Neural cell (in vitro differentiated cells): ENCODE results near the gene TFB2M. TPM values are rescaled to one million over a fixed set of nuclear protein-coding genes. Genes with fewer than 3 reads are reported as not detected.

Source experiments
- H2AFZ ChIP-seq: fragments of 200-600, 300-800 bp; sonication (generic), shearing (Covaris generic); 2 replicates; pipeline ENCODE4 v1.6.0; 2014; ENCODE audit warnings: low read depth, mild to moderate bottlenecking, antibody characterized with exemption, low read length, moderate library complexity
- H3F3A ChIP-seq: fragments of 200-600 bp; shearing (Covaris generic); 2 replicates; pipeline ENCODE4 v1.6.1; 2016; ENCODE audit warnings: mild to moderate bottlenecking, moderate library complexity, mixed read lengths, antibody characterized with exemption, low read length; ENCODE audit not compliant: insufficient read depth, poor library complexity, severe bottlenecking
- H3K27ac ChIP-seq: fragments of 200-600, 300-800 bp; sonication (generic), shearing (Covaris generic); 2 replicates; pipeline ENCODE4 v1.5.1; 2014; ENCODE audit warnings: mild to moderate bottlenecking, low read length, moderate library complexity
- H3K27me3 ChIP-seq: fragments of 300-800, 200-600 bp; sonication (generic), shearing (Covaris generic); 2 replicates; pipeline ENCODE4 v1.6.0; 2014; ENCODE audit warnings: mild to moderate bottlenecking, low read depth, low read length, moderate library complexity; ENCODE audit not compliant: insufficient read depth
- H3K36me3 ChIP-seq: fragments of 300-800, 200-600 bp; sonication (generic), shearing (Covaris generic); 2 replicates; pipeline ENCODE4 v1.5.1; 2014; ENCODE audit warnings: mild to moderate bottlenecking, antibody characterized with exemption, low read length, moderate library complexity; ENCODE audit not compliant: insufficient read depth
- H3K4me2 ChIP-seq: fragments of 300-800, 200-600 bp; sonication (generic), shearing (Covaris generic); 2 replicates; pipeline ENCODE4 v1.6.0; 2014; ENCODE audit warnings: mild to moderate bottlenecking, low read length
- H3K4me3 ChIP-seq: fragments of 300-800, 200-600 bp; sonication (generic), shearing (Covaris generic); 2 replicates; pipeline ENCODE4 v1.5.1; 2014; ENCODE audit warnings: mild to moderate bottlenecking, low read length, moderate library complexity
- H3K79me2 ChIP-seq: fragments of 200-600 bp; shearing (Covaris generic); replicated peaks from 2 replicates; pipeline ENCODE4 v1.6.0; 2014; ENCODE audit warnings: mild to moderate bottlenecking, low read length, moderate library complexity; ENCODE audit not compliant: insufficient read depth
- H3K9ac ChIP-seq: fragments of 300-800, 200-600 bp; sonication (generic), shearing (Covaris generic); 2 replicates; pipeline ENCODE4 v1.6.1; 2016; ENCODE audit warnings: mild to moderate bottlenecking, low read length, mixed read lengths
- H3K9me2 ChIP-seq: fragments of 200-600 bp; shearing (Covaris generic); 2 replicates; pipeline ENCODE4 v1.6.1; 2016; ENCODE audit warnings: mild to moderate bottlenecking, low read length, mixed read lengths; ENCODE audit not compliant: insufficient read depth
- H3K9me3 ChIP-seq: fragments of 200-600, 300-800 bp; sonication (generic), shearing (Covaris generic); 2 replicates; pipeline ENCODE4 v1.6.1; 2016; ENCODE audit warnings: mild to moderate bottlenecking, mixed run types, low read length, moderate library complexity, mixed read lengths
- H4K20me1 ChIP-seq: fragments of 200-600 bp; shearing (Covaris generic); 2 replicates; pipeline ENCODE4 v1.6.1; 2016; ENCODE audit warnings: mild to moderate bottlenecking, mixed run types; ENCODE audit not compliant: insufficient read depth
- EP300 ChIP-seq: fragments of 450-650 bp; conservative IDR thresholded peaks from 2 replicates; pipeline ENCODE4 v1.6.1; 2014; ENCODE audit warnings: antibody characterized with exemption, mild to moderate bottlenecking, moderate library complexity; ENCODE audit not compliant: poor library complexity, severe bottlenecking
- EZH2 ChIP-seq: fragments of 200-600, 300-800 bp; shearing (Covaris generic), sonication (generic); IDR thresholded peaks from 2 replicates; pipeline ENCODE4 v1.6.1; 2014; ENCODE audit warnings: antibody characterized with exemption, low read length, borderline replicate concordance, mild to moderate bottlenecking; ENCODE audit not compliant: insufficient read depth, poor library complexity, severe bottlenecking
- MXI1 ChIP-seq: fragments of 450-650 bp; conservative IDR thresholded peaks from 2 replicates; pipeline ENCODE4 v1.6.1; 2014; ENCODE audit warnings: antibody characterized with exemption, mild to moderate bottlenecking; ENCODE audit not compliant: poor library complexity, severe bottlenecking
- POLR2AphosphoS5 ChIP-seq: IDR thresholded peaks from 2 replicates; pipeline ENCODE4 v1.6.1; 2012
- RAD21 ChIP-seq: fragments of 450-650 bp; conservative IDR thresholded peaks from 2 replicates; pipeline ENCODE4 v1.6.1; 2014; ENCODE audit warnings: antibody characterized with exemption, mild to moderate bottlenecking, moderate library complexity
- REST ChIP-seq: IDR thresholded peaks from 2 replicates; pipeline ENCODE4 v1.6.1; 2012; ENCODE audit warnings: borderline replicate concordance
- SMC3 ChIP-seq: fragments of 450-650 bp; conservative IDR thresholded peaks from 2 replicates; pipeline ENCODE4 v1.6.1; 2014; ENCODE audit warnings: antibody characterized with exemption, mild to moderate bottlenecking, moderate library complexity; ENCODE audit not compliant: poor library complexity
- TAF1 ChIP-seq: IDR thresholded peaks from 2 replicates; pipeline ENCODE4 v1.6.1; 2012; ENCODE audit warnings: low read depth
- polyA plus RNA-seq: library from polyadenylated mRNA; depleted of rRNA; stranded (reverse); fragments of >200 nt; gene quantifications from 2 replicates; pipeline ENCODE4 v1.2.3, GENCODE V29; 2014
- TF ChIP-seq, protein P1 (sequence below): fragments of 450-650 bp; IDR thresholded peaks from 2 replicates; pipeline ENCODE4 v1.5.1; 2014; ENCODE audit warnings: antibody characterized with exemption, mild to moderate bottlenecking, moderate library complexity; ENCODE audit not compliant: poor library complexity, severe bottlenecking

TFB2M gene
- polyA plus RNA-seq, 1 donor from 2014 or later, result 19.2 TPM

DNA sequence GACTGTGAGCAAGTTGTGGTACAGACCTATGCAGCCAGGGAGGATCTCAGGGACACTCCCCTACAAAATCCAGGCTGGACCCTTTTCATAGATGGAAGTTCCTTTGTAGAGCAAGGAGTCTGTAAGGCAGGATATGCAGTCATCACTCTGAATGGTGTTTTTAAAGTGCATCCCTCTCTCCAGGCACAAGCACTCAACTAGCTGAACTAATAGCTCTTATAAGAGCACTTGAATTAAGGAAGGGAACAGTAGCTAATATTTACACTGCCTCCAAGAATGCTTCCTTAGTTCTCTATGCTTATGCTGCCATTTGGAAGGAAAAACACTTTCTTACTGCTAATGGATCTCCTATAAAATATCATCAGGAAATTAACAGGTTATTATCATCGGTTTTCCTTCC is 31.9 kb downstream of the TFB2M start:
- H3K27ac ChIP-seq, result no peak overlapping the region
- TF ChIP-seq EP300, result no peak
- no peak for TF ChIP-seq SMC3
- no peak for TF ChIP-seq RAD21
- no peak for TF ChIP-seq TAF1
- TF ChIP-seq, protein P1, sequence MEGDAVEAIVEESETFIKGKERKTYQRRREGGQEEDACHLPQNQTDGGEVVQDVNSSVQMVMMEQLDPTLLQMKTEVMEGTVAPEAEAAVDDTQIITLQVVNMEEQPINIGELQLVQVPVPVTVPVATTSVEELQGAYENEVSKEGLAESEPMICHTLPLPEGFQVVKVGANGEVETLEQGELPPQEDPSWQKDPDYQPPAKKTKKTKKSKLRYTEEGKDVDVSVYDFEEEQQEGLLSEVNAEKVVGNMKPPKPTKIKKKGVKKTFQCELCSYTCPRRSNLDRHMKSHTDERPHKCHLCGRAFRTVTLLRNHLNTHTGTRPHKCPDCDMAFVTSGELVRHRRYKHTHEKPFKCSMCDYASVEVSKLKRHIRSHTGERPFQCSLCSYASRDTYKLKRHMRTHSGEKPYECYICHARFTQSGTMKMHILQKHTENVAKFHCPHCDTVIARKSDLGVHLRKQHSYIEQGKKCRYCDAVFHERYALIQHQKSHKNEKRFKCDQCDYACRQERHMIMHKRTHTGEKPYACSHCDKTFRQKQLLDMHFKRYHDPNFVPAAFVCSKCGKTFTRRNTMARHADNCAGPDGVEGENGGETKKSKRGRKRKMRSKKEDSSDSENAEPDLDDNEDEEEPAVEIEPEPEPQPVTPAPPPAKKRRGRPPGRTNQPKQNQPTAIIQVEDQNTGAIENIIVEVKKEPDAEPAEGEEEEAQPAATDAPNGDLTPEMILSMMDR, result no peak
- no peak for TF ChIP-seq MXI1
- TF ChIP-seq REST, result no peak
- TF ChIP-seq POLR2AphosphoS5, result no peak
- no peak for TF ChIP-seq EZH2

GRCh38 chr1:246533371-246533905 is 32.6 kb downstream of the TFB2M start:
- Histone ChIP-seq H3F3A (no peaks in the 10 kb centered on the region), H3K36me3 (no peaks in the 10 kb centered on the region), H3K9ac (no peak overlapping the region), H3K27ac (no peak overlapping the region), H3K9me2 (no peaks in the 10 kb centered on the region), H3K9me3 (no peaks in the 10 kb centered on the region), H3K4me2 (no peak overlapping the region), H3K27me3 (no peaks in the 10 kb centered on the region), H3K4me3 (no peak overlapping the region), H2AFZ (no peak overlapping the region), H4K20me1 (no peaks in the 10 kb centered on the region), H3K79me2 (no peaks in the 10 kb centered on the region)
- no peak for TF ChIP-seq RAD21
- TF ChIP-seq, protein P1, result no peak
- no peak for TF ChIP-seq EP300
- no peak for TF ChIP-seq TAF1
- no peak for TF ChIP-seq EZH2
- no peak for TF ChIP-seq REST
- no peak for TF ChIP-seq SMC3
- TF ChIP-seq MXI1, result no peak

More for the DNA sequence above, 31.9 kb downstream of the TFB2M start:
- Histone ChIP-seq H2AFZ (no peak overlapping the region), H3K27me3 (no peaks in the 10 kb centered on the region), H3K4me2 (no peak overlapping the region), H3F3A (no peaks in the 10 kb centered on the region), H3K9me3 (no peaks in the 10 kb centered on the region), H3K36me3 (no peaks in the 10 kb centered on the region), H3K9me2 (no peaks in the 10 kb centered on the region), H3K9ac (no peak overlapping the region), H3K4me3 (no peak overlapping the region), H4K20me1 (no peaks in the 10 kb centered on the region), H3K79me2 (no peaks in the 10 kb centered on the region)
